OCI-LY3 (cell line): ENCODE results near the gene C3AR1.
"Not testable (repeated sequence)": the region's sequence is repeated elsewhere in the genome, so short reads cannot be mapped to it uniquely, and the experiment has no call there.

ENCODE experiments used
- H2AFZ ChIP-seq: fragments of 200-600, 300-600 bp; shearing (Covaris generic); 2 replicates; pipeline ENCODE4 v1.6.0; 2014; ENCODE audit warnings: antibody characterized with exemption, low read depth, low read length
- H3K27ac ChIP-seq: fragments of 200-600, 300-600 bp; sonication (generic); 2 replicates; pipeline ENCODE4 v1.5.1; 2014; ENCODE audit warnings: mild to moderate bottlenecking, low read length, moderate library complexity, mixed read lengths
- H3K27me3 ChIP-seq: fragments of 200-600, 300-600 bp; sonication (generic); 2 replicates; pipeline ENCODE4 v1.6.1; 2014; ENCODE audit warnings: low read depth, low read length, mixed read lengths
- H3K36me3 ChIP-seq: fragments of 200-600, 300-600 bp; sonication (generic); replicated peaks from 2 replicates; pipeline ENCODE3; 2014; ENCODE audit warnings: low read depth, low read length, mixed read lengths
- H3K4me1 ChIP-seq: fragments of 300-600, 200-600 bp; sonication (generic); 2 replicates; pipeline ENCODE4 v1.6.1; 2014; ENCODE audit warnings: low read length, mixed read lengths
- H3K4me2 ChIP-seq: fragments of 200-600, 300-600 bp; sonication (generic); 2 replicates; pipeline ENCODE4 v1.6.1; 2014; ENCODE audit warnings: low read length, mixed read lengths
- H3K4me3 ChIP-seq: fragments of 300-600, 200-600 bp; sonication (generic); 2 replicates; pipeline ENCODE4 v1.5.1; 2014; ENCODE audit warnings: antibody characterized with exemption, mild to moderate bottlenecking, low read length, moderate library complexity
- H3K79me2 ChIP-seq: fragments of 300-600, 200-600 bp; shearing (Covaris generic); 2 replicates; pipeline ENCODE4 v1.6.1; 2014; ENCODE audit warnings: mild to moderate bottlenecking, low read length, mixed read lengths
- H3K9ac ChIP-seq: fragments of 300-600, 200-600 bp; shearing (Covaris generic); 2 replicates; pipeline ENCODE4 v1.6.0; 2014; ENCODE audit warnings: mild to moderate bottlenecking, low read length, moderate library complexity
- H3K9me3 ChIP-seq: fragments of 200-600, 300-600 bp; shearing (Covaris generic); 2 replicates; pipeline ENCODE4 v1.6.1; 2014; ENCODE audit warnings: low read length, mixed read lengths; ENCODE audit not compliant: insufficient read depth
- H4K20me1 ChIP-seq: fragments of 200-600, 300-600 bp; sonication (generic); 2 replicates; pipeline ENCODE4 v1.6.1; 2016; ENCODE audit warnings: low read length, mixed read lengths; ENCODE audit not compliant: insufficient read depth
- CTCF ChIP-seq: fragments of 200-600, 300-600 bp; sonication (generic); IDR thresholded peaks from 2 replicates; pipeline ENCODE4 v1.5.1; 2014; ENCODE audit warnings: antibody characterized with exemption, low read length, low read depth
- EZH2phosphoT487 ChIP-seq: fragments of 200-600 bp; shearing (Covaris generic); IDR thresholded peaks from 2 replicates; pipeline ENCODE4 v1.6.1; 2018; ENCODE audit warnings: antibody characterized with exemption, mixed run types, low read depth

Gene C3AR1

GRCh38 chr12:8033153-8034044 is 32.8 kb downstream of the C3AR1 start:
- Histone ChIP-seq H3K79me2 (peaks cover 12% of the 10 kb centered on the region; the same call in 1 of the 2 replicates), H2AFZ (peak overlapping the region; percentile 55; the same call in 1 of the 2 replicates), H3K27ac (no peak overlapping the region), H3K9ac (peak overlapping the region; percentile 95), H4K20me1 (peaks cover 7% of the 10 kb centered on the region; the same call in 1 of the 2 replicates), H3K4me3 (peak overlapping the region; percentile 95), H3K27me3 (peaks cover 6% of the 10 kb centered on the region), H3K36me3 (peaks cover 3% of the 10 kb centered on the region), H3K4me1 (peaks cover 36% of the 10 kb centered on the region), H3K4me2 (peak overlapping the region; percentile 91), H3K9me3 (no peaks in the 10 kb centered on the region)
- TF ChIP-seq EZH2phosphoT487 (no peak), CTCF (no peak)

GRCh38 chr12:8032242-8033152 is 33.7 kb downstream of the C3AR1 start, which contains the start of gene FOXJ2:
Gene FOXJ2, plus strand, starts transcription at chr12:8032716. Its CDS starts 7,117 bp downstream, at chr12:8039833.
- Histone ChIP-seq H3K27ac (peak within 1 kb of the TSS; percentile 25; the same call in 1 of the 2 replicates), H3K9ac (peak within 1 kb of the TSS; percentile 95), H3K36me3 (peaks cover 3% of the 10 kb centered on the region), H2AFZ (peak within 1 kb of the TSS; percentile 72), H3K4me3 (peak within 1 kb of the TSS; percentile 95), H3K79me2 (0 out of 2 replicates have a peak, but pooled peaks cover 6% of the 10 kb centered on the region), H3K9me3 (no peaks in the 10 kb centered on the region), H4K20me1 (peaks cover 4% of the 10 kb centered on the region; the same call in 1 of the 2 replicates), H3K4me2 (peak within 1 kb of the TSS; percentile 91), H3K4me1 (peaks cover 33% of the 10 kb centered on the region), H3K27me3 (peaks cover 6% of the 10 kb centered on the region)
- no peak for TF ChIP-seq EZH2phosphoT487
- TF ChIP-seq CTCF, result no peak

- no peak for TF ChIP-seq CTCF
- TF ChIP-seq EZH2phosphoT487, result no peak
- H3K36me3 ChIP-seq, result peaks cover 3% of the 10 kb centered on the region
- H3K4me3 ChIP-seq, result peak overlapping the region; percentile 95
- 0 out of 2 replicates have a peak, but pooled peaks cover 5% of the 10 kb centered on the region for H3K79me2 ChIP-seq
- peaks cover 6% of the 10 kb centered on the region for H3K27me3 ChIP-seq
- no peak overlapping the region for H3K27ac ChIP-seq
- peak overlapping the region; percentile 95 for H3K9ac ChIP-seq
- peak overlapping the region; percentile 90 for H3K4me2 ChIP-seq
- peaks cover 26% of the 10 kb centered on the region for H3K4me1 ChIP-seq
- H2AFZ ChIP-seq, result peak overlapping the region; percentile 72
- H4K20me1 ChIP-seq, result no peaks in the 10 kb centered on the region
- no peaks in the 10 kb centered on the region for H3K9me3 ChIP-seq
These were observed 34.3 kb downstream of the C3AR1 start for GRCh38 chr12:8031872-8032241.

- H2AFZ ChIP-seq, H3K27me3 ChIP-seq, H3K27ac ChIP-seq: not testable (repeated sequence)
These were observed 35.1 kb downstream of the C3AR1 start for GRCh38 chr12:8031017-8031416.

More at GRCh38 chr12:8031017-8031416, 35.1 kb downstream of the C3AR1 start:
- H3K9me3 ChIP-seq, H3K4me2 ChIP-seq, H3K9ac ChIP-seq, H3K79me2 ChIP-seq, H3K4me3 ChIP-seq, H3K36me3 ChIP-seq, H4K20me1 ChIP-seq: not testable (repeated sequence)
- peaks cover 21% of the 10 kb centered on the region for H3K4me1 ChIP-seq
